NOMO-1 treated with dmso at 0.1 percent for 144 hours (cell line): ENCODE results near the gene ZNF598.

Source experiments
- DNase-seq: peaks from one replicate; lab custom pipeline; 2025; ENCODE audit not compliant: unreplicated experiment; lab: John Stamatoyannopoulos, UW

Gene ZNF598

GRCh38 chr16:2008009-2008526 is 1.6 kb downstream of the ZNF598 start:
- no peak for DNase-seq

GRCh38 chr16:2007081-2007836 is 2.4 kb downstream of the ZNF598 start:
- DNase-seq, result no peak

DNA sequence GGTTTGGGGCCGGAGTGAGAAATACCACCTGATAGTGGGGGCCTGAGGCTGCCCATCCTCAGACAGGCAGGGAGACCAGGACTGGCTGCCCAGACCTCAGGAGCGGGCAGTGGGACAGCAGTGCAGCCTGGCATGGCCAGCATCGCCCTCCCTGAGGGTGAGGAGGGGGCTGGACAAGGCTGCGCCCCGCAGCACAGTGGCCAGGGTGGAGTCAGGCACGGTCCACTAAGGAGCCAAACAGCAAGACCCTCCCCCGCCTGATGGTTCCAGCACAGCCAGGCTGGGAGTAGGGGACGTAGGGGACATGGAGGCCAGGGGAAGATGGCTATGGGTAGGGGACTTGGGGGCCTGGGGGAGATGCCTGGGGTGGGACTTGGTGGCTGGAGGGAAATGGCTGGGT is 3.3 kb downstream of the ZNF598 start:
- no peak for DNase-seq

- no peak for DNase-seq
Observed at GRCh38 chr16:2005646-2006045, 4.0 kb downstream of the ZNF598 start.

- DNase-seq, result no peak
Observed at GRCh38 chr16:2004795-2005517, 4.7 kb downstream of the ZNF598 start.

DNA sequence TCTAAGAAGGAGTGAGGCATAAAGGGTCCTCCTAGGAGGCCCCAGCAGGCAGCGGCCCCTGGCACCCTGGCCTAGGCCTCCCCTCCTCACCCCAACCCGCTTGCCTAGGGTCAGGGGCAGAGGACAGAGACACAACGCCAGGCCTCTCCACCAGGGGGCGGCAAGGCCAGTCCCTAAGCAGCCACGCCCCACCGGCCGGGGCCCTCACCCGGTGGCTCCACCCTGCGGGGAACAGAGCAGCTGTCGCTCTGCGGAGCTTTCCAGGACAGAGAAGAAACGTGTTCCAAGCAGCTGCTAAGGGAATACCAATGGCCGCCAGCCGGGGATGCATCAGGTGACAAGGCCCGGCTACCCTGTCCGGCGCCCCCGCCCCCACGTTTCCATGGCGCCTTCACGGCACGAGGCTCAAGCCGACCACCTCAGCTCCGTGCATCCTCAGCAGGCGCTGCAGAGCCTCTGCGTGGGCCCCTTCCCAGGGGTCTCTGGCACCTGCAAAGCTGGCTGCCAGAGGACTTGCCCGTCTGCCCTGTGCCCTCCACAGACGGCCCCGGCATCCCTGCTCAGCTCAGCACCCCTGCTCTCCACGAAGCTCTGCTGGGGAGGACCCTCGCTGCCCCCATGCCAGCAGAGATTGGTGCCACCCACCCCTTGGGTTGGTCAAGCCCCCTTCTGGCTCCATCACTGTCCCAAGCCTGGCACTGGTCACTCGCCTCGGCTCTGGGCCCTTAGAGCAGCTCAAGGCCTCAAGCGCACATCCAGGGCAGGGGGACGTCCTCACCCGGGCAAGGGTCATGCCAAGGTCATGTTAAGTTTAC is 5.6 kb downstream of the ZNF598 start:
- DNase-seq, result peak; percentile 72

GRCh38 chr16:2003231-2003826 is 6.3 kb downstream of the ZNF598 start:
- no peak for DNase-seq

DNA sequence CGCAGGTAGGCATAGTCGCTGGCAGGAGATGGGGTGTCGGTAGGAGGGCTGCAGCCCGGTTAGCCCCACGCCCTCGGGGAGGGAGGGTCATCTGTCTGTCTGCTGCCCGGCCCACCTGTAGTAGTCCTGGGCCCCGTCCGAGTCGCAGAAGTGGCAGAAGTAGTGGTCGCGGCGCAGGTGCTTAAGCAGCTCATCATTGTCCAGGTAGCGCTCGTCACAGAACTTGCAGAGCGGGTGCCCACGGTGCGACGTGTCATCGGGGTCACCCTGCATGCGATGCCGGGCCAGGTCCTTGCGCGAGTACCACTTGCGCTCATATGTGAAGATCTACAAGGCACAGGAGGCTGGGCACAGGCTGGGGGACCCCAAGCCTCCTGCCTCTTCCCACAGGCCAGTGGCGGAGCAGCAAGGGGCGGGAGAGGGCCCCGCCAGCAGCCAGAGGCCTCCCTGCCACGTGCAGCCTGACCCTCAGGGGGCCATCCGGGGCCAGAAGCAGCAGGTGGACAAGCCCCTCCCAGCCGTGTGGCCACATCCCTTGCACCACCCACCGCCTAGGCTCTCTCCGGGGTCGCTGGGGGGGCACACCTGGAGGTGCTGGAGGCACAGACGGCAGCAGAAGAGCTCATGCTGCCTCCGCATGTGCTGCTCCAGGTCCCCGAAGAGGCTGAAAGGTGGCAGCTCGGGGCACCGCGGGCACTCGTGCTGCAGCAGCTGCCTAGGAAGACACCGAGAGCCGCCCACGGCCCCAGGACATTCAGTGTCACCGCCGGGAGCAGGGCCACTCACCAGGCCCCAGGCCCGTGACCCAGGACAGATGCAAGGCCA is 7.0 kb downstream of the ZNF598 start:
- no peak for DNase-seq

- DNase-seq, result no peak
Observed at GRCh38 chr16:2001456-2002355, 7.9 kb downstream of the ZNF598 start.

- no peak for DNase-seq
Observed at GRCh38 chr16:2001035-2001434, 8.6 kb downstream of the ZNF598 start.

- no peak for DNase-seq
Observed at GRCh38 chr16:1999866-2000514, 9.6 kb downstream of the ZNF598 start.

GRCh38 chr16:1998852-1999801 is 10.5 kb downstream of the ZNF598 start:
- no peak for DNase-seq

DNA sequence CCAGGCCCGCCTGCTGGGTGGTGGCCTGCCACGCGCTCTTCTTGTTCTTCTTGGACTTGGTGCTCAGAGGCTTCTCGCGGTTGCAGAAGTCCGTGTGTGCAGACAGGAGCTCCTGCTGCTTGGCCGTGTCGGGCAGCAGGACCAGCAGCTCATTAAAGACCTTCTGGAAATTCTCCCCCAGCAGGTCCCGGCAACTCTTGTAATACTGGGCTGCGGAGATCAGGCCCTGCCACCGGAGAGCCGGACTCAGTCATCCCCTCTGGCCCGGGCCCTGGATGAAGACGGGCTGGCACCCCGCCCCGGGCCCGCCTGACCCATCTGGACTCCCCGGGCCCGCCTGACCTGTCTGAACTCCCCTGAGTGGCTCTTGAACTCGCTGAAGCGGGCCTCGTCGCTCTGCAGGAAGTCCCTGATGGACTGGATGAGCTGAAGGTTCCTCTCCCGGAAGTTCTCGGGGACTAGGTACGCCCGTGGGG is 11.2 kb downstream of the ZNF598 start:
- no peak for DNase-seq

GRCh38 chr16:1997494-1998359 is 11.9 kb downstream of the ZNF598 start:
- no peak for DNase-seq

GRCh38 chr16:1993731-1994131 is 15.9 kb downstream of the ZNF598 start:
- no peak for DNase-seq

DNA sequence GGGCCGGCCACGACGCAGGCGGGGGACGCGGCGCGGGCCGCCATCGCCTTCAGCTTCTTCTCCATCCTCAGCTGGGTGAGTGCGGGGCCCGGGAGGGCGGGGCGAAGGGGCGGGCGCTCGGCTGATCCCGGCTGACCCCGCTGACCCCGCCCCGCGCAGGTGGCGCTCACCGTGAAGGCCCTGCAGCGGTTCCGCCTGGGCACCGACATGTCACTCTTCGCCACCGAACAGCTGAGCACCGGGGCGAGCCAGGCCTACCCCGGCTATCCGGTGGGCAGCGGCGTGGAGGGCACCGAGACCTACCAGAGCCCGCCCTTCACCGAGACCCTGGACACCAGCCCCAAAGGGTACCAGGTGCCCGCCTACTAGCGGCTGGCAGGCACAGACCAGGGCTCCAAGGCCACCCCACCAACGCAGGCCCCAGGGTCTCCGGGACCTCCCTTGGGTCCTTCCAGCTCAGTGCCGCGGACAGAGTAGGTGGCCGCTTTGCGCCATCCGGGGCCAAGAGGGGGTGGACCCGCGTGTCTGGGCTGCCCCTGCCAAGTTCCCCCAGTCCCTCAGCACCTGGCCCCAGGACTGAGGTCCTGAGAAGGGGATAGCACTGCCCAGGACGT is 16.8 kb downstream of the ZNF598 start:
- no peak for DNase-seq
